GM19043 (cell line): ENCODE data around the gene ERGIC1.
"Not testable (repeated sequence)": the region's sequence is repeated elsewhere in the genome, so short reads cannot be mapped to it uniquely, and the experiment has no call there.

Experiments used
- ATAC-seq: cut with Tn5 transposase; IDR thresholded peaks from one replicate; pipeline ENCODE4 v1.9.1; 2021; ENCODE audit warnings: low read depth; ENCODE audit not compliant: unreplicated experiment

ERGIC1 gene

GRCh38 chr5:172833686-172834414 lies at the start of gene ERGIC1:
ERGIC1 (plus strand) TSS chr5:172834251; CDS start chr5:172834414, 163 bp downstream.
- ATAC-seq: peak; percentile 56

- no peak for ATAC-seq
These were observed 48.5 kb upstream of the ERGIC1 start for GRCh38 chr5:172785429-172786088.

GRCh38 chr5:172786736-172787462 lies 47.2 kb upstream of the ERGIC1 start:
- no peak for ATAC-seq

GRCh38 chr5:172787538-172787937 lies 46.5 kb upstream of the ERGIC1 start:
- ATAC-seq: not testable (repeated sequence)

- ATAC-seq: no peak
These were observed 45.0 kb upstream of the ERGIC1 start for GRCh38 chr5:172788771-172789686.

GRCh38 chr5:172789687-172790495 lies 44.2 kb upstream of the ERGIC1 start:
- ATAC-seq: no peak

- ATAC-seq: no peak
These were observed 43.6 kb upstream of the ERGIC1 start for GRCh38 chr5:172790496-172790889.

- ATAC-seq: no peak
These were observed 42.8 kb upstream of the ERGIC1 start for GRCh38 chr5:172791286-172791685.

- no peak for ATAC-seq
These were observed 42.2 kb upstream of the ERGIC1 start for GRCh38 chr5:172791726-172792445.

GRCh38 chr5:172792701-172793570 lies 41.1 kb upstream of the ERGIC1 start:
- ATAC-seq: no peak

GRCh38 chr5:172793577-172794488 lies 40.2 kb upstream of the ERGIC1 start:
- no peak for ATAC-seq

GRCh38 chr5:172795318-172795977 lies 38.6 kb upstream of the ERGIC1 start:
- no peak for ATAC-seq

- no peak for ATAC-seq
These were observed 37.7 kb upstream of the ERGIC1 start for GRCh38 chr5:172796306-172796705.

GRCh38 chr5:172797771-172798191 lies 36.3 kb upstream of the ERGIC1 start:
- no peak for ATAC-seq

- no peak for ATAC-seq
These were observed 35.4 kb upstream of the ERGIC1 start for GRCh38 chr5:172798422-172799215.

- no peak for ATAC-seq
These were observed 34.6 kb upstream of the ERGIC1 start for GRCh38 chr5:172799416-172799815.
